ENCODE measurements around the gene AK8.

The AK8 gene

DNA sequence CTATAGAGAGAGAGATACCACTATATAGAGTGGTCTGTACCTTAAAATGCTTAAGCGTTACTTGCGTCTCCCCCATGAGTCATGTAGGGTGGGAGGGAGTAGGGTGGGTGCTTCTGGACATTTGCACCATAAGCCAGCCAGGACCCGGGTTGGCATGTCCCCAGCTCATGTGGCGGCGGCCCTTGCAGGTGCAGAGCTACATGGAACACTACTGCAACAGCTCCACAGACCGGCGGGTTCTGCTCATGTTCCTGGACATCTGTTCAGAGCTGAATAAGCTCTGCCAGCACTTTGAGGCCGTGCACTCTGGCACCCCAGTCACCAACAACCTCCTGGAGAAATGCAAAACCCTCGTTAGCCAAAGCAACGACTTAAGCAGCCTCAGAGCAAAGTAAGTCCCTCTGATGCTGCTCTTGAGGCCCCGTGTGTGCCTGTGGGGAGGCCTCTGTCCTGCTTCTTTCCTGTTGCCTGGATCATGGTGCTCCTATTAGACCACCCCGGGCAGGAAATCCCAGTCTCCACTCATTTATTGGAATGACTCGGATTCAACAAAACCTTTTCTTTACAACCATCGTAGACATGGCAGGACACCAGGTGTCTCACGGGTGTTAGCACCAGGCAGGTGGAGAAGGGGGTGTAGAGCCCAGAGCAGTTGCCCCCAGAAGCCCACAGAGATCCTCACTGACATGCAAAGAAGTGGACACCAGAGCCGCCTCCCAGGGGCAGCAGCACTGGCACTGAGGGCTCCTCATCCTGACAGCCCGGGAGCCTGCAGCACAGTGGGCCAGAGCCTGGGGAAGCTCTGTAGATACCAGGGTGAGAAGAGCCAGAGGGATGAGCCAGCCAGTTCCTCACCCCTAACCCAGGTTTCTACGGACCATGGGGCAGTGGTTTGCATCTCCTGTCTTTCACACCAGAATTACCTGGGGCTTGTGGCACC, 9.4 kb upstream of the AK8 start:
- no peak for DNase-seq (ENCODE audit: low read depth, low spot score)

- no peak for DNase-seq (ENCODE audit: low read depth, low spot score)
Observed at GRCh38 chr9:132886334-132886725, 8.2 kb upstream of the AK8 start.

- no peak for DNase-seq (ENCODE audit: low read depth, low spot score)
Observed at GRCh38 chr9:132885720-132886333, 7.7 kb upstream of the AK8 start.

DNA sequence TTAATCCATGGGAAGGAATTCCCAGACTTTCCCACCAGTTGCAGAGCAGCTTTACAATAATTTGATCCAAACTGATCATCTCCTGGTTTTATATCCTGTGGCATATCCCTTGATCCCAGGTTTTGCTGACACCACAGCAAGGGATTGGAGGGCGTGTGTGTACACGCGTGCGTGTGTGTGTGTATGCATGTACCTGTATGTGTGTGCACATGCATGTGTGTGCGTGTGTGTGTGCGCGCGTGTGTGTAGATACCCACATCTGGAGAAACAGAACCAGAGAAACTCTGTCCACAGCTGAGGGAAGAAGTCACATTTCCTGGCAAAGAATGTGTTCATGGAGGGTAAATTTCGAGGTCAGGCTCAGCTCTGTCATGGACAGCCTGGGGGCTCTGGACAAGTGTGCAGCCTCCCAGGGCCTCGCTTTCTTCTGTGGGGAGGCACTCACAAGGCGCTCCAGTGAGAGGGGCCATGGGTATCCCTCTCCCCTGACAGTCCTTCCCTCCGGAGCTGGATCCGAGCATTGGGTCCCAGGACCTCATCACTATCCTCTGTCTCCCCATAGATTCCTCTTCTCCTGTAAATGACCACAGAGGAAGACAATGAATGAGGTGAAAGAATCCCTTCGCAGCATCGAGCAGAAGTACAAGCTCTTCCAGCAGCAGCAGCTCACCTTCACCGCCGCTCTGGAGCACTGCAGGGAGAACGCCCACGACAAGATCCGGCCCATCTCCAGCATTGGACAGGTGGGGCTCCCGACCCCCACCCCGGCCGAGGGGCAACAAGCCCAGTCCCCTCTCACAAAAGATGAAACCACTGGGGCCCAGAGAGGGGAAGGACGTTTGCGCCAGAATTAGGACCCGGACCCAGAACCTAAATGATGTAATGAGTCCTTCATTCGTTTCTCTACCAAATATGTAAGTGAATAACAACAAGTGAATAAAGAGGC, 5.5 kb upstream of the AK8 start:
- no peak for DNase-seq (ENCODE audit: low read depth, low spot score)

- DNase-seq (ENCODE audit: low read depth, low spot score) = no peak
Observed at GRCh38 chr9:132882616-132883015, 4.5 kb upstream of the AK8 start.

- DNase-seq (ENCODE audit: low read depth, low spot score) = no peak
Observed at GRCh38 chr9:132881826-132882225, 3.7 kb upstream of the AK8 start.

- DNase-seq (ENCODE audit: low read depth, low spot score) = no peak
Observed at GRCh38 chr9:132880324-132880661, 2.2 kb upstream of the AK8 start.

DNA sequence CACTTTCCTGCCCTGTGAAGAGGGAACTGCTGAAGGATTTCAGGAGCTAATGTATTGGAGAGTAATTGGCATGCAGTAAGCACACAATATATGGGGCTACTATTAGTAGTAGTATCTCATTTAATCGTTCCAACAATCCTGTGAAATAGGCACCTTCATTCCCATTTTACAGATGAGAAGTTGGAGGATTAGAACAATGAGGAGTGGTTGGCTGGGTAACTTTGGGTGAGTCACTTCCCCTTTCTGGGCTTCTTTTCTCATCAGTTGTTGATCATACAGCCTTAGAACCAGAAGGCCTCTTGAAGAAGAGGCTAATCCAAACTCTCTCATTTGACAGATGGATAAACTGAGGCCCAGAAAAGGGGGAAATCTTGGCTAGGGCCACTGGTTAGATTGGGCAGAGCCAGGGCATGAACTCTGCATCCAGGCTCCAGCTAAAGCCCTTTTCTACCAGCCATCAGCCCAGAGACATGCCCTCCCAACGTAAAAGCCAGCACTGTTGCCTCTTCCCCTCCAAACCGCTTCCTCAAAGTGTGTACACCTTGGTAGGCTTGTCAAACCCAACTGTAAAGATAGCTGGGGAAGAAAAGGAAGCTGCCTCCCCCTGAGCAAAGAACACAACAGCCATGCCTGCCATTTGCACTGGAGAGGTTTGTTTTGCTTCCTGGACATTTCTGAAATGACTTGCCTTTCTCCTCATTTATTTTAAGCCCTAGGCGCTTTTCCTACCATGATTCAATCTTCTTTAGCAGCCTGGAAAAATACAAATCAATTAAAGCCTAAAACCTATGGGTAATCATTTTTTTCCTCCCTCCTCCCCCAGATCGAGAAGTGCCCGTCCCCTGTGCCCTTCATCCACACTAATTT, 1.6 kb upstream of the AK8 start:
- no peak for DNase-seq (ENCODE audit: low read depth, low spot score)

DNA sequence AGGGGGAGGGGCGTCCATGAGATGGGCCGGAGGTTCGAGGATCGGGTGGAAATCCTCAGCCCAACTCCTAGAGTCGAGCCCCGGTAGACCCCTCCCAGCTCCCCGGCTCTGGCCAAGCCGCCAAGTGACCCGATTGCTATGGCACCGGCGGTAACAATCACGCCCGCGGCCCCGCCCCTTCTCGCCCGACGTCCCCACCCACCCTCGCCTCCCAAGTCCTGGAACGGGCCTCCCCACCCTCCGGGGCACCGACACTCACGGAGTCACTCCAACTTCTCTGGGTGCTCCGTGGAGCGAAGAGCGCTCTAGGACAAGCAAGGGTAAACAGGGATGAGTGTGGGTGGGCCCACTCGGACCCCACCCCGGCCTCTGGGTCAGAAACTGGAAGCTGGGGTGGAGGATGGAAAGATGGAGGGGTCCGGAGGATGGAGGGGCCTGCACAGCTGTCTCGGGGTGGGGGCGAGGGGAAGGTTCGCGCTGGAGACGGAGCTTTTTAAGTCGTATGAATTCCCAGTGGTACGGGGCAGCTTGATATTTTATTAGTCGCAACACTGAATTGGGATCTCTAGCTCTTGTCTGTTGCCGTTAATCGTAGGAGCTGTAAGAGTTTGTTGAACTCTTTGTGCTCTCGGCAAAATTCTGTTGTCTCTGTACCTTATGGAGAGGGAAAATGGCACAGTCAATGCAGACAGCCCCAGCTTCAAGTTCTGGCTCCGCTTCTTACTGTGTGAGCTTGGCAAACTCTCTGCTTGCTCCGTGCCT, 792 bp upstream of the AK8 start, which contains the start of gene SPACA9:
SPACA9 (plus strand) TSS at position 204 of the 762 bp plus-strand sequence. CDS start 5,050 bp downstream, outside the sequence.
- no peak for DNase-seq (ENCODE audit: low read depth, low spot score)

DNA sequence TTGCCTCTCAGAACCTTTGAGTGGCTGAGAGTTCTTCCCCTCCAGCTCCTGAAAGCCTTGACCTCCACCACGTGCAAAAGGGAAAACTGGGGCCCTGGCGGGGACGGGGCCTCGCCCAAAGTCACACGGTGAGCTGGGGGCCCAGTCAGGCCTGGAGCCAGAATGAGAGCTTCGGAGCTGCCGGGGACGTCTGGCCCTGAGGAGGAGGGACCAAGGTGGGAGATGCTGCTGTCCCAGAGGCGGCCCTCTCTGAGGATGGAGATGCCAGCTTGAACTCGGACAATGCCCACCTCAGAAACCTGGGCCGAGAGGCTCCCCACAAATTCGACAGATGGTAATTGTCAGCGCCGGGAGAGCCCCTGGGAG, 643 bp downstream of the AK8 start:
- no peak for DNase-seq (ENCODE audit: low read depth, low spot score)

- DNase-seq (ENCODE audit: low read depth, low spot score) = no peak
Observed at GRCh38 chr9:132876849-132877248, 1.2 kb downstream of the AK8 start.

DNA sequence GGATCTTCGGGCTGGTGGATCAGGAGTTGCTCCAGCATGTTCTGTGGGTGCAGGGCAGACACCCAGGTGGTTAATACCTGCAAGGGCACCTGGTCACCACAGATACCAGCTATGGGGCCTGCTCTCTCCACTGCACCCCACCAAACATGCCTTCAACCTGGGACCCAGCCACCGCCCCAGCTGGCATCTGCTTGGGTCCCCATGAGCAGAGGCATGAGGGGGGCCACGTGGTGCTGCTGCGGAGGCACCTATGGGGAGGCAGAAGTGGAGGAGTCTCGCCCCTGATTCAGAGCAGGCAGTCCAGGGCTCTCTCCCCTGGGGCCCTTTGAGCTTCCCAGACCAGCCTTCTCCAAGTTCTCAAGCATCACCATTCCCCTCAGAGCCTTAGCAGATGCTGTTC, 2.9 kb downstream of the AK8 start:
- no peak for DNase-seq (ENCODE audit: low read depth, low spot score)

- no peak for DNase-seq (ENCODE audit: low read depth, low spot score)
Observed at GRCh38 chr9:132873403-132873802, 4.7 kb downstream of the AK8 start.

DNA sequence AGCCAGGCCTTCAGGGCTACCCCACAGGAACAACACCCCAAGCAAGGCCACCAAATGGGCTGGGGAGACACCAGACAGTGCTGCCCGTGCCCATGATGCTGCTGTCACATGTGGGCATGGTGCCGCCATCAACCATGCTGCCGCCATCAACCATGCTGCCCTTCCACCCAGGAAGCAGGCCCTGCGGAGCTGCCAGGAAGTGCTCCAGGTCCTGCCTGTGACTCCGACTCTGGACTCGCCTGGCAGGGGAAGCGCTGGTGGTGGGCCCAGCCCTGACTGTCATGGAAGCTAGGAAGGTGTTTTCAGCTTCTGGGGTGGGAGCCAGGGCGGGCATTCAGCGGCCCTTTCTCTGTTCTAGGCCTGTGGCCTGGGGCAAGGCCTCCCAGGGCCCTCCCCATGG, 8.8 kb downstream of the AK8 start:
- no peak for DNase-seq (ENCODE audit: low read depth, low spot score)

GRCh38 chr9:132866898-132867297, 11.2 kb downstream of the AK8 start:
- no peak for DNase-seq (ENCODE audit: low read depth, low spot score)

DNA sequence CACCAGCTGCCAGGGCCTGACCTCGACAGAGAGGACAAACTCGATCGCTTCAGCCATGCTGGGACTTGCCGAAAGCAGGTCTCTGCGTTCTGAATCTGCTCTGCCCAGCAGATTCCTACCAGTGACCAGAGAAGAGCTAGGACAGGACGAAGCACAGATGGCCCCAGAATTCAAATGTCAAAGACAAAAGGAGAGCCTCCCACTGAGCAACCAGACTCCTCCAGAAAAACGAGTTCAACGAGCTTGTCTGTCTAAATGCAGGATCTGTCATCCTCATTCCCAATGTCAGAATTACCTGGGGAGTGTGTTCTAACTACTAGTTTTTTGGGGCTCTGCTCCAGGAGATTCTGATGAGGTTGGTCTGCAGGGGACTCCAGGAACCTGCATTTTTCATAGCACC, 13.4 kb downstream of the AK8 start:
- no peak for DNase-seq (ENCODE audit: low read depth, low spot score)

- DNase-seq (ENCODE audit: low read depth, low spot score) = no peak
Observed at GRCh38 chr9:132864277-132864676, 13.8 kb downstream of the AK8 start.

DNA sequence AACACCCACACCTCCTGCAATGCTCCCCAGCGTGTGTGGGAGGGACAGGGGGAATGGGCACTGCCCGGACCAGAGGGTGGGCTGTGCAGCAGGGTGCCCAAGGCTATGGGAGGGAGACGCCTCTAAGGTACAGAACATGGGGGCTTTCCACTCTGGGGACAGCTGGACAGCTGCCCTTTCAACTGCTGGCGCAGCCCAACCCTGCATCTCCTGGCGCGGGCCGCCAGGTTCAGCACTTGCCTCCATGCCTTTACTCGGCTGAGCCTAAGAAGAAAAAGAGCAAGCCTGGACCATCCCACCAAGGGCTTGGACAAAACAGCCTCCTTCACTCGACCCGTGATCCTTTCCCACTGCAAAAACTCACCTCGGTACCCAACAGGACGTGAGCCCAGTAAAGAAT, 15.0 kb downstream of the AK8 start:
- no peak for DNase-seq (ENCODE audit: low read depth, low spot score)

DNA sequence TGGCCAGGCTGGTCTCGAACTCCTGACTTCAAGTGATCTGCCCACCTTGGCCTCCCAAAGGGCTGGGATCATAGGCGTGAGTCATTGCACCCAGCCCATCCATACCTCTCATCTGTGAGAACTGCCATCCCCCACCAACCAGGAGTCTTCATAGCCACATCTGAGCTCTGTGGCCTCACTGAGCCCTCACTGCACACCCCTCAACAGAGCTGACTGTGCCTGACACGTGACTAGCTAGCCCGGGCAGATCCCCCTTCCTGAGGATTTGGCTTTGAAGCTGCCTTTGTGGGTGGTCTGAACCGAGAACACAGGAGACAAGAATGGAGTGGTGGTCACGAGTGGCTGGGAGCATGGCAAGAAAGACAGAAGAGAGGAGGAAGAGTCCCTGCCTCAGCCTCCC, 15.6 kb downstream of the AK8 start:
- no peak for DNase-seq (ENCODE audit: low read depth, low spot score)

GRCh38 chr9:132861666-132862065, 16.4 kb downstream of the AK8 start:
- DNase-seq (ENCODE audit: low read depth, low spot score) = no peak
